Measurements from ENCODE around the gene LDLRAD1.
"Not testable (repeated sequence)": the region's sequence is repeated elsewhere in the genome, so short reads cannot be mapped to it uniquely, and the experiment has no call there.

LDLRAD1 gene

GRCh38 chr1:53992085-53992874, 25.7 kb downstream of the LDLRAD1 start:
- no peak for DNase-seq (ENCODE audit: low read depth)

GRCh38 chr1:53987880-53988279, 30.1 kb downstream of the LDLRAD1 start:
- no peak for DNase-seq (ENCODE audit: low read depth)

GRCh38 chr1:53986458-53986857, 31.5 kb downstream of the LDLRAD1 start:
- DNase-seq (ENCODE audit: low read depth), result no peak

- no peak for DNase-seq (ENCODE audit: low read depth)
Observed at GRCh38 chr1:53984726-53985125, 33.3 kb downstream of the LDLRAD1 start.

- no peak for DNase-seq (ENCODE audit: low read depth)
Observed at GRCh38 chr1:53982763-53983104, 35.3 kb downstream of the LDLRAD1 start.

GRCh38 chr1:53982034-53982762, 35.8 kb downstream of the LDLRAD1 start:
- DNase-seq (ENCODE audit: low read depth), result no peak

GRCh38 chr1:53981220-53981619, 36.8 kb downstream of the LDLRAD1 start:
- no peak for DNase-seq (ENCODE audit: low read depth)

GRCh38 chr1:53979712-53980450, 38.1 kb downstream of the LDLRAD1 start:
- no peak for DNase-seq (ENCODE audit: low read depth)

- DNase-seq (ENCODE audit: low read depth), result no peak
Observed at GRCh38 chr1:53975861-53976260, 42.1 kb downstream of the LDLRAD1 start.

- no peak for DNase-seq (ENCODE audit: low read depth)
Observed at GRCh38 chr1:53971718-53972117, 46.3 kb downstream of the LDLRAD1 start.

- DNase-seq (ENCODE audit: low read depth), result not testable (repeated sequence)
Observed at GRCh38 chr1:53969323-53969722, 48.7 kb downstream of the LDLRAD1 start.

GRCh38 chr1:53968125-53968513, 49.9 kb downstream of the LDLRAD1 start:
- no peak for DNase-seq (ENCODE audit: low read depth)

- no peak for DNase-seq (ENCODE audit: low read depth)
Observed at GRCh38 chr1:53967409-53968124, 50.4 kb downstream of the LDLRAD1 start.

- DNase-seq (ENCODE audit: low read depth), result no peak
Observed at GRCh38 chr1:53966794-53967193, 51.2 kb downstream of the LDLRAD1 start.

GRCh38 chr1:53964109-53964508, 53.9 kb downstream of the LDLRAD1 start:
- no peak for DNase-seq (ENCODE audit: low read depth)

GRCh38 chr1:53963460-53963859, 54.5 kb downstream of the LDLRAD1 start:
- no peak for DNase-seq (ENCODE audit: low read depth)

- no peak for DNase-seq (ENCODE audit: low read depth)
Observed at GRCh38 chr1:53962395-53962794, 55.6 kb downstream of the LDLRAD1 start.

GRCh38 chr1:53959664-53960250, 58.2 kb downstream of the LDLRAD1 start:
- DNase-seq (ENCODE audit: low read depth), result no peak
